Neural progenitor cell (in vitro differentiated cells): ENCODE measurements around the gene TBC1D10A.

Experiments used
- EZH2 ChIP-seq: fragments of 200-600 bp; sonication (generic); IDR thresholded peaks from 2 replicates; pipeline ENCODE4 v1.6.1; 2017; ENCODE audit warnings: antibody characterized with exemption, mild to moderate bottlenecking, moderate library complexity
- EZH2phosphoT487 ChIP-seq: fragments of 200-600 bp; sonication (generic); IDR thresholded peaks from 2 replicates; pipeline ENCODE4 v1.6.1; 2017; ENCODE audit warnings: antibody characterized with exemption
- TF ChIP-seq, protein P1 (sequence below): fragments of 200-600 bp; sonication (generic); IDR thresholded peaks from 2 replicates; pipeline ENCODE4 v1.5.1; 2017; ENCODE audit warnings: antibody characterized with exemption, mild to moderate bottlenecking

DNA sequence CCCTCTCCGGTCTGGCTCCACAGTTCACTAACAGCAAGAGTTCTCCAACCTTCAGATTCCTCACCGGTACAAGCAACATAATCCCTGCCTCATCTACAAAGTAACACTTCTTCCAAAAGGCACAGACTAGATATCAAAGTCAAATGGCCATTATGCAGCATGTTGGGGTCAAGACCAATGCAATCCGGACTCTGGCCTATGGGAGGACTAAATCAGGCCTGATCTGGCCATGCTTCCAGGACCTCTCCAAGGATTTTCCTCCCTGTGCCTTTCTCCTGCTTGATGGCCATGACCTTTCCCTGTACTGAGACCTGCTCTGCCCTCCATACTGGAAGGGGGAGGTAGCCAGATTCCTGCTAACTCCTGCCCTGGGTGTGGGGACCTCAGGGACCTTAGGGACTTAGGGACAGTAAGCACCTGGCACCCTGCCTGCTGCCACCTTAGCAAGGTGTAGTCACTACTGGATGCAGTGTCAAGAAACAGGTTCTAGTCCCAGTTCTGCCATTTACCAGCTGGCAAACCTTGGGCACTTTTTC, 6.7 kb downstream of the TBC1D10A start:
- TF ChIP-seq, protein P1, sequence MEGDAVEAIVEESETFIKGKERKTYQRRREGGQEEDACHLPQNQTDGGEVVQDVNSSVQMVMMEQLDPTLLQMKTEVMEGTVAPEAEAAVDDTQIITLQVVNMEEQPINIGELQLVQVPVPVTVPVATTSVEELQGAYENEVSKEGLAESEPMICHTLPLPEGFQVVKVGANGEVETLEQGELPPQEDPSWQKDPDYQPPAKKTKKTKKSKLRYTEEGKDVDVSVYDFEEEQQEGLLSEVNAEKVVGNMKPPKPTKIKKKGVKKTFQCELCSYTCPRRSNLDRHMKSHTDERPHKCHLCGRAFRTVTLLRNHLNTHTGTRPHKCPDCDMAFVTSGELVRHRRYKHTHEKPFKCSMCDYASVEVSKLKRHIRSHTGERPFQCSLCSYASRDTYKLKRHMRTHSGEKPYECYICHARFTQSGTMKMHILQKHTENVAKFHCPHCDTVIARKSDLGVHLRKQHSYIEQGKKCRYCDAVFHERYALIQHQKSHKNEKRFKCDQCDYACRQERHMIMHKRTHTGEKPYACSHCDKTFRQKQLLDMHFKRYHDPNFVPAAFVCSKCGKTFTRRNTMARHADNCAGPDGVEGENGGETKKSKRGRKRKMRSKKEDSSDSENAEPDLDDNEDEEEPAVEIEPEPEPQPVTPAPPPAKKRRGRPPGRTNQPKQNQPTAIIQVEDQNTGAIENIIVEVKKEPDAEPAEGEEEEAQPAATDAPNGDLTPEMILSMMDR, result no peak
- TF ChIP-seq EZH2phosphoT487 (no peak), EZH2 (no peak)
